OCI-LY3 (cell line): ENCODE results near the gene SOAT2.

Experiments used
- EZH2phosphoT487 ChIP-seq: fragments of 200-600 bp; shearing (Covaris generic); IDR thresholded peaks from 2 replicates; pipeline ENCODE4 v1.6.1; 2018; ENCODE audit warnings: antibody characterized with exemption, mixed run types, low read depth
- TF ChIP-seq, protein P1 (sequence below): fragments of 200-600, 300-600 bp; sonication (generic); IDR thresholded peaks from 2 replicates; pipeline ENCODE4 v1.5.1; 2014; ENCODE audit warnings: antibody characterized with exemption, low read length, low read depth

GRCh38 chr12:53090554-53090953 lies 12.7 kb upstream of the SOAT2 start:
- TF ChIP-seq, protein P1, sequence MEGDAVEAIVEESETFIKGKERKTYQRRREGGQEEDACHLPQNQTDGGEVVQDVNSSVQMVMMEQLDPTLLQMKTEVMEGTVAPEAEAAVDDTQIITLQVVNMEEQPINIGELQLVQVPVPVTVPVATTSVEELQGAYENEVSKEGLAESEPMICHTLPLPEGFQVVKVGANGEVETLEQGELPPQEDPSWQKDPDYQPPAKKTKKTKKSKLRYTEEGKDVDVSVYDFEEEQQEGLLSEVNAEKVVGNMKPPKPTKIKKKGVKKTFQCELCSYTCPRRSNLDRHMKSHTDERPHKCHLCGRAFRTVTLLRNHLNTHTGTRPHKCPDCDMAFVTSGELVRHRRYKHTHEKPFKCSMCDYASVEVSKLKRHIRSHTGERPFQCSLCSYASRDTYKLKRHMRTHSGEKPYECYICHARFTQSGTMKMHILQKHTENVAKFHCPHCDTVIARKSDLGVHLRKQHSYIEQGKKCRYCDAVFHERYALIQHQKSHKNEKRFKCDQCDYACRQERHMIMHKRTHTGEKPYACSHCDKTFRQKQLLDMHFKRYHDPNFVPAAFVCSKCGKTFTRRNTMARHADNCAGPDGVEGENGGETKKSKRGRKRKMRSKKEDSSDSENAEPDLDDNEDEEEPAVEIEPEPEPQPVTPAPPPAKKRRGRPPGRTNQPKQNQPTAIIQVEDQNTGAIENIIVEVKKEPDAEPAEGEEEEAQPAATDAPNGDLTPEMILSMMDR, result no peak
- TF ChIP-seq EZH2phosphoT487, result no peak
